ENCODE measurements around the gene ADAMTS15. TPM values are rescaled to one million over a fixed set of nuclear protein-coding genes. Genes with fewer than 3 reads are reported as not detected.

The ADAMTS15 gene
- total and polyA plus RNA-seq, 2 of the 4 experiments (the other 2 are of a cell fraction), result 3.0 to 5.0 TPM

DNA sequence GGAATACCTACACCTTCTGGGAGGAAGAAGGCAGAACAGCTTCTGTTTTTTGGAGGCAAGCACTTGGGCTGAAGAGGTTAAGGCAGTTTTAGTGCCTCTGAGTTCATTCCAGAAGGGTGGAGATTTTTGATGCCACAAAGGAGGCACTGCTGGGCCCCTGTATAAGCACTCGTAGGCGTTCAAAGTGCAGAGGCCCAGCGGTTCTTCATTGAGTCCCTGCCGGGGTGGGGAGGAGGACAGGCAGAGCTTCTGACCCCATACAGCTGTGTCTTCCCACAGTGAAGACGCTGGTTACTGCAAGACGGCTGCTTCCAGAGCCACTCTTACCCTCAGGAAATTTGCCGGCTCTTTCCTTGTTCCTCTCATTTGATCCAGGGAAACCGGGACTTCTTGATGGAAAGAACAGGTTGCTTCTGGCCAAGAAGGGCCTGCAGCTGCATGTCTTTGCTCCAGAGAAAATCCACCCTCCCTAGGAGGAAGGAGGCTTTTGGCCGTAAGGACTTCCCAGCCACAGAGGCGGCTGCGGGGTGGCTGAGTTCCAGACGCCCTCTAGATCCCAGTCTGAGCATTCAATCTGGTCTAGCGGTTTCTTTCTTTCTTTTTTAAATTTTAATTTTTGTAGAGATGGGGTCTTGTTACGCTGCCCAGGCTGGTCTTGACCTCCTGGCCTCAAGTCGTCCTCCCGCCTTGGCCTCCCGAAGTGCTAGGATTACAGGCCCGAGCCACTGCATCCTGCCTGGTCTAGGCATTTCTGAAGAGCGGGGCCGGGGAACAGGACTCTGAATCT is 9.4 kb downstream of the ADAMTS15 start:
- no peak overlapping the region for H3K9ac ChIP-seq (ENCODE audit: low read depth, low read length)
- 70% methylated on average over 2 of the region's 20 CpGs; no CpG with 5 or more reads in 1 of the 2 experiments for WGBS, 2 experiments (ENCODE audit: extremely low coverage in 2 of 2, insufficient read length in 1 of 2)
- peaks cover 0 to 6% of the 10 kb centered on the region in 2 experiments; a peak in 2 of 4 replicates for H3K79me1 ChIP-seq (ENCODE audit: low read depth in 1 of 2, low read length in 2 of 2)
- CTCF ChIA-PET, result no interaction called here
- H2BK15ac ChIP-seq (ENCODE audit: low read depth, low read length), result no peak overlapping the region
- no peak overlapping the region for H3K56ac ChIP-seq (ENCODE audit: extremely low read depth, insufficient read depth, low read length)
- no peak overlapping the region for H3K14ac ChIP-seq (replicated peaks; ENCODE audit: low read depth, low read length)
- dilution Hi-C loops (cut with HindIII; ENCODE audit: low sequenced_read_pairs, unreplicated experiment), result no loop called here
- H4K5ac ChIP-seq (ENCODE audit: low read depth, low read length), result no peak overlapping the region
- peaks cover 9% of the 10 kb centered on the region for H3K4me1 ChIP-seq (ENCODE audit: control insufficient read depth, insufficient read depth, low read length)
- no peak overlapping the region for H2BK5ac ChIP-seq (ENCODE audit: low read depth, low read length, poor library complexity, severe bottlenecking)
- H4K20me1 ChIP-seq (ENCODE audit: insufficient read depth, low read length), result no peaks in the 10 kb centered on the region
- no peaks in the 10 kb centered on the region for H3K27me3 ChIP-seq (ENCODE audit: control insufficient read depth, insufficient read depth, low read length)
- in situ Hi-C loops (cut with MboI; ENCODE audit: low sequenced_read_pairs), result no loop called here
- H2BK120ac ChIP-seq (ENCODE audit: low read depth, low read length), result no peak overlapping the region
- H3K4me2 ChIP-seq (ENCODE audit: low read depth, low read length), result no peak overlapping the region
- H2AK9ac ChIP-seq (replicated peaks; ENCODE audit: low read depth, low read length, poor library complexity), result no peak overlapping the region
- H3K9me3 ChIP-seq (ENCODE audit: control insufficient read depth, insufficient read depth, low read length), result no peaks in the 10 kb centered on the region
- no peak overlapping the region for H3K27ac ChIP-seq (ENCODE audit: insufficient read depth, low read length)
- H2AFZ ChIP-seq (replicated peaks; ENCODE audit: low read length, poor library complexity), result no peak overlapping the region
- no peak overlapping the region for H2AK5ac ChIP-seq (ENCODE audit: low read depth, low read length)
- H3K4ac ChIP-seq (ENCODE audit: low read depth, low read length), result no peak overlapping the region
- peaks cover 66% of the 10 kb centered on the region for H3K36me3 ChIP-seq (ENCODE audit: control insufficient read depth, insufficient read depth, low read length)
- no peak overlapping the region for H3K4me3 ChIP-seq (ENCODE audit: insufficient read depth, low read depth, low read length)
- no peak overlapping the region for H4K8ac ChIP-seq (ENCODE audit: low read depth in 2 of 2, low read length in 2 of 2)
- POLR2A ChIA-PET (ENCODE audit: unreplicated experiment), result no interaction called here
- DNase-seq (no peak), ATAC-seq (ENCODE audit: low read depth) (no peak)
- H2BK20ac ChIP-seq (ENCODE audit: low read depth, low read length), result no peak overlapping the region
- intact Hi-C loops (cut with micrococcal nuclease), result no loop called here
- no peak for TF ChIP-seq MAZ (IDR thresholded peaks at IDR 0.05; ENCODE audit: borderline replicate concordance, low read depth, low read length)
- no peak overlapping the region for H3K23ac ChIP-seq (ENCODE audit: low read depth, low read length)
- peaks cover 9% of the 10 kb centered on the region; the same call in 1 of the 2 replicates for H3K9me1 ChIP-seq (ENCODE audit: insufficient read depth, low read length)
- BruUV-seq (replicated peaks), result no TSS peak
- H3K18ac ChIP-seq (ENCODE audit: low read depth, low read length), result no peak overlapping the region
- no peak overlapping the region for H4K91ac ChIP-seq (ENCODE audit: insufficient read depth, low read depth, low read length)

Measured in IMR-90 (cell line).